Measurements from ENCODE around the gene HTR1D.
"Not testable (repeated sequence)": the region's sequence is repeated elsewhere in the genome, so short reads cannot be mapped to it uniquely, and the experiment has no call there.

The HTR1D gene, protein sequence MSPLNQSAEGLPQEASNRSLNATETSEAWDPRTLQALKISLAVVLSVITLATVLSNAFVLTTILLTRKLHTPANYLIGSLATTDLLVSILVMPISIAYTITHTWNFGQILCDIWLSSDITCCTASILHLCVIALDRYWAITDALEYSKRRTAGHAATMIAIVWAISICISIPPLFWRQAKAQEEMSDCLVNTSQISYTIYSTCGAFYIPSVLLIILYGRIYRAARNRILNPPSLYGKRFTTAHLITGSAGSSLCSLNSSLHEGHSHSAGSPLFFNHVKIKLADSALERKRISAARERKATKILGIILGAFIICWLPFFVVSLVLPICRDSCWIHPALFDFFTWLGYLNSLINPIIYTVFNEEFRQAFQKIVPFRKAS

GRCh38 chr1:23217421-23218115 is at the start of gene HTR1D:
Gene HTR1D (minus strand): TSS chr1:23217502. CDS start chr1:23194219, 23,283 bp downstream.
- no peak for DNase-seq

DNA sequence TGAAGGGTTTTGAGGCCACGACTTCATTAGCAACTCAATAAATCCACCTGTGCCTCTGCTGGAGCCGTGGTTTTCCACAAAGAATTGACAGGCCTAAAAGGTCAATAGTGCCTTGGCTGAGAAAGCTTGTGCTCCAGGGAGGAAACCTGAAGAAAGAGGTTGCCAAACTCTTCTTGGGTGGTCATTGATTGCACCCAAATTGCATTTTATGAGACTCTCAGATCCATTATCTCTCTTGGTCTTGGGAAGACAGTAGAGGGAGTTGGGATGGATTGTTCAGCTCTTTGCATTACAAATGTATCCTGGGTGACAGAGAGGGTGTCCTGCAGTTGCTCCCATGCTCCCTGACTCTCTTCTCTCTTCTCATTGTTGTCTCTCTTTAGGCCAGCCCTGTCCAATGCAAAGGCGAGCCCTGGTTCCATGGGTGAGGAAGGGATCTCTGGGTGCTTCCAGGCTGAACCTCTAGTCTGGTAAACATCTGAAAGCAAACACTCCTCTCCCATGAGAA is 46.1 kb upstream of the HTR1D start:
- no peak for DNase-seq

DNA sequence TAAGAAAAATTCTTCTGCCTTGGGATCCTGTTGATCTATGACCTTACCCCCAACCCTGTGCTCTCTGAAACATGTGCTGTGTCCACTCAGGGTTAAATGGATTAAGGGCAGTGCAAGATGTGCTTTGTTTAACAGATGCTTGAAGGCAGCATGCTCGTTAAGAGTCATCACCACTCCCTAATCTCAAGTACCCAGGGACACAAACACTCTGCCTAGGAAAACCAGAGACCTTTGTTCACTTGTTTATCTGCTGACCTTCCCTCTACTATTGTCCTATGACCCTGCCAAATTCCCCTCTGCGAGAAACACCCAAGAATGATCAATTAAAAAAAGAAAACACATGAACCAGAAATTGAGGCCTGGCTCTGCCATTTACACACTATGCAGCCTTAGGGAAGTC is 40.8 kb upstream of the HTR1D start:
- DNase-seq: not testable (repeated sequence)

DNA sequence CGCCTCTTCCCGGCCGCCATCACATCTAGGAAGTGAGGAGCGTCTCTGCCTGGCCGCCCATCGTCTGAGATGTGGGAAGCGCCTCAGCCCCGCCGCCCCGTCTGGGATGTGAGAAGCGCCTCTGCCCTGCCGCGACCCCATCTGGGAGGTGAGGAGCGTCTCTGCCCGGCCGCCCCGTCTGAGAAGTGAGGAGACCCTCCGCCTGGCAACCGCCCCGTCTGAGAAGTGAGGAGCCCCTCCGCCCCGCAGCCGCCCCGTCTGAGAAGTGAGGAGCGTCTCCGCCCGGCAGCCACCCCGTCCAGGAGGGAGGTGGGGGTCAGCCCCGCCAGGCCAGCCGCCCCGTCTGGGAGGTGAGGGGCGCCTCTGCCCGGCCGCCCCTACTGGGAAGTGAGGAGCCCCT is 40.1 kb upstream of the HTR1D start:
- DNase-seq: not testable (repeated sequence)

GRCh38 chr1:23254584-23254983 is 37.3 kb upstream of the HTR1D start:
- no peak for DNase-seq

DNA sequence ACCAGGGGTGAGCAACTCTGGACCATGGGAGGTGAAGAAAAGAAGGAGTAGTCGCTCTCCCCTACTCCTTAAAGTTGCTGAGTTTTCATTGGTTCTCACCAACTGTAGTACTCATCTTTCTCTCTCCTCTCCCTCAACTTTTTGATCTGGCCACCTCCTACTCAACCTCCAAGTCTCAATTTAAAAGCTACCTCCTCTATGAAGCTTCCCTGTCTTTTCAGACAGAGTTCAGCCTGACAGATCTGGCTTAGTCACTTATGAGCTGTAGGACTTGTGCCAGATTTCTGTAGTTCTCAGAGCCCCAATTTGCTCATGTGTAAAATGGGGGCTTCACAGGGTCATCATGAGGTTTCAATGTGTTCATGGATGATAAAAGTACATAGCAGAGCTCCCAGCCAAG is 34.5 kb upstream of the HTR1D start:
- no peak for DNase-seq

DNA sequence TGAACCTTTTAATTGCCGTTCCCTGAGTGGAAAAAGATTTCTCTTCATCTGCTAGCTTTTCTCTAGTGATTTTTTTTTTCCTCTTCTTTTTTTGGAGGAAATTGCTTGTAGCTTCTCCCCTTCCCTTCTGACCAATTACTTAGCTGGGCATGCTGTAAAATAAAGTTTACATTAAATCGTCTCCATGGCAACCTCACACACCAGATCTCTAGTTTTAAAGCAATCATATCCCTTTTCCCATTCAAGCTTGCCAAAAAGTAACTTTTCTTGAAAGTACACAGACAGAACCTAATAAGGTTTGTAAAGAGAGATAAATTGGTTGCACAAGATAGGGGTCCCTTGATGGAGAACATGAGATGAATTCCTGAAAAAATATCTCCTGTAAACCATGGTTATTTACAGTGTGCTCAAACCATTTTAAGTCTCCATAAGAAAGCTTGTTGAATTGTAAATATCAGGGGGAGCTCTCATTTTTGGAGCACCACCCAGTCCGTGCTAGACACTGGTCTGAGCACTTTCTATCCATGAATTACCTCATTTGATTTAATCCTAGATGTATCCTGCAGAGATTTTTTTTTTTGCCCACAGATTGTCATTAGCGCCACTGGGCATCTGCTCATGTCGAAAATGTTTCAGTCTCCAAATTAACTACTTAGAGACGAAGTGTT is 32.6 kb upstream of the HTR1D start:
- DNase-seq: peak in 1 of 2 experiments; percentile 20

DNA sequence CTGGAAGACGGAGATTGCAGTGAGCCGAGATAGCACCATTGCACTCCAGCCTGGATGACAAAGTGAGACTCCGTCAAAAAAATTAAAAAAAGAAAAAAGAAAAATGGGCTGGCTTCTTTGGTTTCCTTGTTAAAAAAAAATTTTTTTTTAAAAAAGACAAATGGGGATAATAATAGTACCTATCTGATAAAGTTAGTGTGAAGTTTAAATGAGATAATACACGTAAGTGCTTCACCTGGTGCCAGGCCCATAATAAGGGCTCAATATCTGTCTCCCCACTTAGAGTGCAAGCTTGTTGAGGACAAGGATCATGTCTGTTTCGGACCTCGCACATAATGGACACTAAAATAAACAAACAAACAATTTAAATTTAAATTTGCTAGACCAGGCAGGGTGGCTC is 30.0 kb upstream of the HTR1D start:
- no peak for DNase-seq

GRCh38 chr1:23246274-23246673 is 29.0 kb upstream of the HTR1D start:
- DNase-seq: no peak

GRCh38 chr1:23244256-23244761 is 27.0 kb upstream of the HTR1D start:
- no peak for DNase-seq

DNA sequence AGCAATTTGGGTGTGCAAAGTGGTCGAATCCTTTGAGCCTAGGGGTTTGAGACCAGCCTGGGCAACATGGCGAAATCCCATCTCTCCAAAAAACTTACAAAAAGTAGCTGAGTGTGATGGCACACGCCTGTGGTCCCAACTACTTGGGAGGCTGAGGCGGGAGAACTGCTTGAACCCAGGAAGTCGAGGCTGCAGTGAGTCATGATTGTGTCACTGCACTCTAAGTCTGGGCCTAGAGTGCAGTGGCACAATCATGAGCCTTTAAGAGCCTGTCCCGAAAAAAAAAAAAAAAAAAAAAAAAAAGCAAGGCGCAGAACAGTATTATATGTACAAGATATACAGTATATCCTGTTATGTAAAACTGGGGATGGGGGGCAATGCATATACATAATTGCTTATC is 25.1 kb upstream of the HTR1D start:
- no peak for DNase-seq

GRCh38 chr1:23239638-23240295 is 22.5 kb upstream of the HTR1D start:
- no peak for DNase-seq

- DNase-seq: no peak
These were observed 21.3 kb upstream of the HTR1D start for GRCh38 chr1:23238565-23238964.

GRCh38 chr1:23237508-23237907 is 20.2 kb upstream of the HTR1D start:
- DNase-seq: no peak

DNA sequence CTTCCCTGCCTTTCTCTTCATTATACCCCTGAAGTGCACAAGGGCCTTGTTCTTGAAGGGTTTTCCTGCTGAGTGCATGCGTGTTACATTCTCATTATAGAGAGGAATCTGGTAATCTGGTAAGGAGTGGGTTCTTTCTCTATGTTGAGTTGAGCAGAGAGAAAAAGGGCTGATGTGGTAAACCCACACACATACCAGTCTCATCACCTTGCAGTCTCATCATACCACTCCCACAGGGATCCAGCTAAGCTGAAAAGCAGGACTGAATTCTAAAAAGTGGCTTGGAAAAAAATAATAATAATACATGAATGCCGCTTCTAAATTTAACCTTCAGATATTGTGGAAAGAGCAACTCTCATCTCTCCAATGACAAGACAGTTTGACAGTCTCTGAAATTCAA is 10.5 kb upstream of the HTR1D start:
- no peak for DNase-seq

DNA sequence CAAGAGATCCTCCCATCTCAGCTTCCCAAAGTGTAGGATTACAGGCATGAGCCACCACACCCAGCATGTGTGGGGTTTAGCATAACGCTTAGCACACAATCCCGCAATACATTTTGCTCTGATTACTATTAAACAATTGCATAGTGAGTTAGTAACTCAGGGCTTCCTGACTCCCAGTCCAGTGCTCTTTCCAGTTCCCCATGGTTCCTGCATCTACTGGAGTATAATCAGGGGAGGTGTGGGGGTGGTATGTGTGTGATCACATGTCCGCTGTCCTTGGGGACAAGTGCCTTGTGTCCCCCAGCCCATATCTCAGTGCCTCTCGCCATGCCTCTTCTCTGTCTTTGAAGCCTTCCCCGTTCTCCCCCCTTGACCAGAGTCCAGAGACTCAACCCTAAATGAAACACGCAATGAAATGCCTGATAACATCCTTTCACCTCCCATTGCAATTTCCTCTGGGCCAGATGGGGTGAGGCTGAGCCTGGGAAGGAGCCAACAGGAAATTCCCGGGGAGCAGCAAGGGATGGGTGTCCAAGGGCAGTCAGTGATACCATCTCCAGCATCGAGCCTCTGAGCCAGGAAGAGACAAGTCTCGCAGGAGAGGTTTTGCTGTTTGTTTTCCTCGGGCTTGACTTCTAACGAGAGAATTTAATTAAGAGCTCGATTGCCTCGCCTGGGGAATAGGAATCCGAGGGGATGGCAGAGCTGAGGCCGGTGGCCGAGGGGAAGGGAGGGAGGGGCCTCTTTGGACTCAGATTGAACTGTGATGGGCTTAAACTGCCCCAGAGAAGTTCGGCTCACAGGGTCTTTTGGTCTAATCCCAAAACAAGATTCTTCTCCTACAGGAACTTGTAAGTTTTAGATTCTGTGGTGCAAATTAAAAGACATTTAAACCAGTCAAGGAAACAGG is 7.7 kb upstream of the HTR1D start:
- DNase-seq: no peak

DNA sequence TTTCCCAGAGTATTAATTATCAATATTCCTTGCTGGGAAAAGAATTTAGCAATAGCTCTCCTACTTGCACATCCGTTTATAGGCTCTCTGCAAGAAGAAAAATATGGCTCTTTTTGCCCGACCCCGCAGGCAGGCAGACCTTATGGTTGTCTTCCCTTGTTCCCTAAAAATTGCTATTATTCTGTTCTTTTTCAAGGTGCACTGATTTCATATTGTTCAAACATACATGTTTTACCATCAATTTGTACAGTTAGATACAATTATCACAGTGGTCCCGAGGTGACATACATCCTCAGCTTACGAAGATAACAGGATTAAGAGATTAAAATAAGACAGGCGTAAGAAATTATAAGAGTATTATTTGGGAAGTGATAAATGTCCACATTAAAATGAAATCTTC is 6.7 kb upstream of the HTR1D start:
- DNase-seq: not testable (repeated sequence)

DNA sequence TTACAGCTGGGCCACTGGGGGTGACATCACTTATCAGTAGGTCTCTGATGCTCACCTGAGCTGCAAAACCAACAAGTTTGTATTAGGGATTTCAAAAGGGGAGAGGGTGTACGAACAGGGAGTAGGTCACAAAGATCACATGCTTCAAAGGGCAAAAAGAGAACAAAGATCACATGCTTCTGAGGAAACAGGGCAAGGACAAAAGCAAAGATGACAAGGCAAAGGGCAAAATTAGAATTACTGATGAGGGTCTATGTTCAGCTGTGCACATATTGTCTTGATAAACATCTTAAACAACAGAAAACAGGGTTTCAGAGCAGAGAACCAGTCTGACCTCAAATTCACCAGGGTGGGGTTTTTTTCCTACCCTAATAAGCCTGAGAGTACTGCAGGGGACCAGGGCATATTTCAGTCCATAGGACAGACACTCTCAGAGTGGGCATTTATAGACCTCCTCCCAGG is 6.2 kb upstream of the HTR1D start:
- not testable (repeated sequence) for DNase-seq

- no peak for DNase-seq
These were observed 5.4 kb upstream of the HTR1D start for GRCh38 chr1:23222742-23223141.

- DNase-seq: no peak
These were observed 5.0 kb upstream of the HTR1D start for GRCh38 chr1:23222331-23222730.

GRCh38 chr1:23221107-23221506 is 3.8 kb upstream of the HTR1D start:
- no peak for DNase-seq
